HG03045 (cell line): Measurements from ENCODE around the gene FKBP1A.

ENCODE experiments used
- ATAC-seq: cut with Tn5 transposase; IDR thresholded peaks from one replicate; pipeline ENCODE4 v1.9.1; 2021; ENCODE audit warnings: mild to moderate bottlenecking, moderate library complexity; ENCODE audit not compliant: unreplicated experiment

FKBP1A gene

GRCh38 chr20:1322511-1323245, 70.2 kb downstream of the FKBP1A start:
- ATAC-seq: no peak

GRCh38 chr20:1321654-1321939, 71.3 kb downstream of the FKBP1A start:
- no peak for ATAC-seq

GRCh38 chr20:1320902-1321653, 71.8 kb downstream of the FKBP1A start:
- no peak for ATAC-seq

- no peak for ATAC-seq
Observed at GRCh38 chr20:1320016-1320415, 72.8 kb downstream of the FKBP1A start.

- no peak for ATAC-seq
Observed at GRCh38 chr20:1319462-1319861, 73.4 kb downstream of the FKBP1A start.

GRCh38 chr20:1319051-1319450, 73.8 kb downstream of the FKBP1A start:
- ATAC-seq: no peak
